RKO (cell line): ENCODE results near the gene MOB1B.
"Not testable (repeated sequence)": the region's sequence is repeated elsewhere in the genome, so short reads cannot be mapped to it uniquely, and the experiment has no call there.

ENCODE experiments used
- DNase-seq: peaks from one replicate; pipeline ENCODE4 v3.0.0-alpha.2; 2016; ENCODE audit warnings: low spot score

MOB1B gene

GRCh38 chr4:70956549-70957210 is 54.5 kb downstream of the MOB1B start:
- no peak for DNase-seq

DNA sequence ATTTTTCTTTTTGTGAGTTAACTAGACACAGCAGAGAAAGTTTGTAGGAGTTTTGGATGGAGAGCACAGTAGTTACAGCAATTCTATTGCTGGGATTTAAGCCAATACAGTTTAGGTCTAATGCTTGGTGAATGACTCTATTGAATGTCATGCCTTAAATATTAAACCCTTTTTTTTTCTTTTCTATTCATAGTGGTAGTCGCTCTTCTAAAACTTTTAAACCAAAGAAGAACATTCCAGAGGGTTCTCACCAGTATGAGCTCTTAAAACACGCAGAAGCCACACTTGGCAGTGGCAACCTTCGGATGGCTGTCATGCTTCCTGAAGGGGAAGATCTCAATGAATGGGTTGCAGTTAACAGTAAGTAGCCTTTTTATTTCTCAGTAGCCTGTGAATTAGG is 56.5 kb downstream of the MOB1B start:
- no peak for DNase-seq

- DNase-seq: no peak
Observed at GRCh38 chr4:70969076-70969475, 66.9 kb downstream of the MOB1B start.

GRCh38 chr4:70976252-70976651 is 74.1 kb downstream of the MOB1B start:
- no peak for DNase-seq

DNA sequence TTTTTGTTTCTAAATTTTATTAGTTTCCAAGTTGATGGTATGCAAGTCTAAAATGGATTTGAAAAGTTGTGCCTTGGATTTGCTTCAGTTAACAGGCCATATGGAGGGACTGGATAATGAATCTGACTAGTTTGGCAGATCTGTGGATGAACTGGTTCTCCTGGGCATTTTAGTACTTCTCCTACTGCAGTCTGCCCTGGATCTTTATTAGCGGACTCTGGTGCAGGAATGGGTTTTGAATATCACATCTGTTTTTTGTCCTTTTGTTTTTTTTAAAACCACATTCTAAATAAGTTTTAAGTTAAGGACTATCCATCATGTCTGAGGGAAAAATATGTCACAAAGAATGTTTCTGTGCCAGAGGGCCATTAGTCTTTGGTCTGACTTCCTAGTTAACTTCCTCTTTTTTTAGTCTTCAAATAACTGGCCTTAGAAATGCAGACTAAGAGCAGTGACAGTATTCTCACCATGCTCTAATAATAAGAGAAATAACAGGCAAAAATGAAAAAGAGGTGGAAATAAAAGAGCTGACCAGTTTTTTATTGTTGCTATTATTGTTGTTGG is 77.4 kb downstream of the MOB1B start:
- no peak for DNase-seq

DNA sequence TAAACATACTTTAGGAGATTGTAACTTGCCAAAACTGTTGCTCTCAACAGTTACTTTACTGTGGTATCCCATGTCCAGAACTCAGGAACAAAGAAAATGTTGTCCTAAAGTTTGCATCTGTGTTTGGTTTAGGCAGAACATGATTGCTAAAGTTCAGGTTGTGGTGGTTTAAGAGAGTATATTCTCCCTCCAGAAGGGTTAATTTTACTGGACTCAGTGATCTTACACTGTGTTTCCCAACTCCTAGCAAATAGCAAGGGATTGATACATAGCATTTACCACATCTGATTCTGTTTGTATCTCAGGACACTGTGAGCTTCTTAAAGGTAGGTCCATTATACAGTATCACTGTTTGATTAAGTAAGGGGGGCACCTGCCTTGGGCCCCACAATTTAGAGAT is 78.0 kb downstream of the MOB1B start:
- no peak for DNase-seq

DNA sequence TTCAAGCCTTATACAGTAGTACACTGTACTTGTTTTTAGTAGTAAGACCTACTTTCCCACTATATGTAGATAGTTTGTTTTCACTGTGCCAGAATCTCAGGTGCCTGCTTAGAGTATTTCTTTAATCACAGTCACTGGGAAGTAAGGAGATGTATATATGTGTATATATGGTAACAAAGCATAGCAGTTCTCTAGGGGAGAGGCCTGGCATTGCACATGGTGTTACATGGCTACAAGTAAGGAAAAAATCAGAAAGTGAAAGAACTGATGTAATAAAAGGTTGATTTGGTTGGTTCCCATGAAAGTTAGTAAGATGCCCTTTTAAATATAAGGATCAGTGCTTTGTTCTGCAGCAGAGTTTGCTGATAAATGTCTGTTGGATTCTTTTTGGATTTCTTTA is 81.9 kb downstream of the MOB1B start:
- no peak for DNase-seq

DNA sequence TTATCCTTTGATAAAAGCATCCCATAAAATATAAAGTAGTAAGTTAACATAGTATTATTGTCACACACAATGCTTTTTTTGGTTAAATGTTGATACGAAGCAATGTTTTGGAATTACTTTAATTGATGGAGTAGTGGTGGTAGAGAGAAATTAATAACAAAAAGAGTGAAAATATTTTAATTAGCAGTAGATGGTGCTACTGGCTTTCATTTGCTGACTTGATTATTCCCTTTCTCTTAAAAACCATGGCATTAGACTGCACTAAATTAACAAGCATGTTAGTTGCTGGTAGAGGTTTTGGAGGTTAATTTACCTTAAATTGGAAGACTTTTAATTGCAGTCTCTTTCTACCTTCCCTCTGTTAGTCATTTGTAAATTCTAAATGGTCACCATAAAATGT is 82.4 kb downstream of the MOB1B start:
- no peak for DNase-seq

- DNase-seq: no peak
Observed at GRCh38 chr4:70991596-70991995, 89.4 kb downstream of the MOB1B start.

DNA sequence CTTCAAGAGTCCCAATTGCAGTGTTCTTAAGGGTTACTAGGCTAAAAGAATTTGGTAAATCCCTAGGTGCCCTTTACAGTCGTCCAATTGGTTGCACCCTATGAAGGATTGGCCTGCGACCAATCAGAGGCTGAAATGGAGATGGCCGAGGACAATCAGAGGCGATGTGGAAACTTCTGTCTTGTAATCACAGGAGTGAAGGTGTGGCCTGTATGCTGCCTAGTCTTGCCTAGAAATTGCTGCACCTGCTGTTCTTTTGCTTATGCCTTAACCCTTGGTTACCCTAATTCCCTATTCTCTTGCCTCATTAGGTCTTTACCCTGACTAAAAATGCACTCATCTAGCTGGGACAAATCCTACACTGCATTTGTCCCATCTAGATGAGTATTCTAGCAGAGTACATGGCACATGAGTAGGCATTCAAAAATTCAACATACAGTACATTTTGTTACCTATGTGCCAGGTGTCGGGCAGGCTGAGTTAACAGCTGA is 90.3 kb downstream of the MOB1B start:
- DNase-seq: no peak

DNA sequence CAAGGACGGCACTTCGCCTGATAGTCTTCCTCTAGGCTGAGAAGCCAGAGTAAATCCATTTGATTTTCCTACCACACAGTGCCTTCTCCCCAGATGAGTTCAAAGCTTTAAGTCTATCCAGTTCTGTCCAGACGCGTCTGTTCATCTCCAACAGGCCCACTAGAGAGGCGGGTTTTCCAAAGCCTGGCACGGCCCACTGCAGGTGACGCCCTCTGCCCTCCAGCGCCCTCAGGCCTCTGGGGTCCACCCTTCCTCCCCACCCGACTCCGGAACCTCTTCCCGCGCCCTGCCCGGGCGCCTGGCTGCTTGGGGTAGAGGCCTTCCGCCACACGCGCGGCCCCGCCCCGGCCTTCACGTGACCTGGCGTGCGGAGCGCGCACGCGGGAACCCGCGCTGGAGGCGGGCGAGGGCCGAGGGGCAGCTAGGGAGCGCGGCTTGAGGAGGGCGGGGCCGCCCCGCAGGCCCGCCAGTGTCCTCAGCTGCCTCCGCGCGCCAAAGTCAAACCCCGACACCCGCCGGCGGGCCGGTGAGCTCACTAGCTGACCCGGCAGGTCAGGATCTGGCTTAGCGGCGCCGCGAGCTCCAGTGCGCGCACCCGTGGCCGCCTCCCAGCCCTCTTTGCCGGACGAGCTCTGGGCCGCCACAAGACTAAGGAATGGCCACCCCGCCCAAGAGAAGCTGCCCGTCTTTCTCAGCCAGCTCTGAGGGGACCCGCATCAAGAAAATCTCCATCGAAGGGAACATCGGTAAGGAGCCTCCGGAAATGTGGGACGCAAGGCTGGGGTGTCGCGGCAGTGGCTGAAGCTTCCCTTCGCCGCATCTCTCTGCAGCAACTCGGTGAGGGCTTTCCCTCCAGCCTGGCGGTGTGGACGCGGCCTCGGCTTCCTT is 91.3 kb downstream of the MOB1B start, which contains the start of gene DCK:
Gene DCK, plus strand, starts transcription at position 469 of the 888 bp plus-strand sequence. Its CDS starts 187 bp downstream, at position 656.
- peak; percentile 93 for DNase-seq

DNA sequence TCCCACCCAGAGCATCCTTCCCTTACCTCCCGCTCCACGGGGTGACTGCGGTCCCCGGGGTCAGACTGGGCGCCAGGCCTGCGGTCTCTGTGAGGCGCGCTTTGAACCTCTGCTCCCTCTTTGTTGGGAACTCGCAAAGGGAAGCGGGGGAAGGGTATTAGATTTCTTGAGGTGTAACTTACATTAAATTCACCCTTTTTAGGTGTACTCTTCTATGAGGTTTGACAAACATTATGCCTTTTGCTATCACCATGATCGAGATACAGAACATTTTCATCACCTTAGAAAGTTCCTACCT is 91.8 kb downstream of the MOB1B start:
- peak; percentile 48 for DNase-seq

DNA sequence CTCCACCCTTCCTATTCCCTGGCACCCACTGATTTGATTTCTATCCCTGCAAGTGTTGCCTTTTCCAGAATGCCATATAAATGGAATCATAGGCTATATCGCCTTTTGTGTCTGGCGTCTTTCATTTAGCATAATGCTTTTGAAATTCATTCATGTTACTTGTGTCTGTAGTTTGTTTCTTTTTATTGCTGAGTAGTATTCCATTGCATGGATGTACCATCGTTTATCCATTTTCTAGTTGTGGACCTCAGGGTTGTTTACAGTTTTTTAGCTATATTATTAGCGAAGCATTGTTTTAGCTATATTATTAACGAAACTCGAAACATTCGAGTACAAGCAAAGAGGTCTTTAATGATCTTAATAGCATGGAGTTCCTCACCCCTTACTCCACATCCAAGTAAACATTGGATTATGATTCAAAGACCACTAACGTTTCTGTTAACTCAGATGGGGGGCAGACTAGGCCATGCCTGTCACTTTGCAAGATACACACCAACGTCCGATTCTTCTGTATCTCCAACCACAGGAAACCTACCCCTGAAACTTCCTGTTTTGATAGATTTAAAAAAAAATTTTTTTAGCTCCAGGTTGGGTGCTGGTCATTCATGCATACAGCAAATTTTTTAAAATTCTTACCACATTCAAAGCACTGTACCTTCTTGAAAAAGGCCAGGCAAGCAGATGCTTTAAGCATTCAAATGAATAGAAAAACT is 92.4 kb downstream of the MOB1B start:
- peak; percentile 38 for DNase-seq

DNA sequence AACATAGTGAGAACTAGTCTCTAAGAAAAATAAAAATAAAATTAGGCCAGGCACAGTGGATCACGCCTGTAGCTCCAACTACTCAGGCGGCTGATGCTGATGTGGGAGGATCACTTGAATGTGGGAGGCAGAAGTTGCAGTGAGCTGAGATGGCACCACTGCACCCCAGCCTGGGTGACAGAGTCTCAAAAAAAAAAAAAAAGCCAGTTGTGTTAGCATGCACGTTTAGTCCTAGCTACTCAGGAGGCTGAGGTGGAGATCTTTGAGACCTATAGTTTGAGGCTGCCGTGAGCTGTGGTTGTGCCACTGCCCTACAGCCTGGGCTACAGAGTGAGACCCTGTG is 93.8 kb downstream of the MOB1B start:
- peak; percentile 9 for DNase-seq

GRCh38 chr4:70997036-70997435 is 94.9 kb downstream of the MOB1B start:
- no peak for DNase-seq

GRCh38 chr4:70997546-70997945 is 95.4 kb downstream of the MOB1B start:
- no peak for DNase-seq

- DNase-seq: not testable (repeated sequence)
Observed at GRCh38 chr4:70999639-71000038, 97.5 kb downstream of the MOB1B start.

DNA sequence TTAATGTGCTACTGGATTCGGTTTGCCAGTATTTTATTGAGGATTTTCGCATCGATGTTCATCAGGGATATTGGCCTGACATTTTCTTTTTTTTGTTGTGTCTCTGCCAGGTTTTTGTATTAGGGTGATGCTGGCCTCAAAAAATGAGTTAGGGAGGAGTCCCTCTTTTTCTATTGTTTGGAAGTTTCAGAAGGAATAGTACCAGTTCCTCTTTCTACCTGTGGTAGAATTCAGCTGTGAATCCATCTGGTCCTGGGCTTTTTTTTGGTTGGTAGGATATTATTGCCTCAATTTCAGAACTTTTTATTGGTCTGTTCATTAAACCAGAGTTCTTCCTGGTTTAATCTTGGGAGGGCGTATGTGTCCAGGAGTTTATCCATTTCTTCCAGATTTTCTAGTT is 99.2 kb downstream of the MOB1B start:
- not testable (repeated sequence) for DNase-seq

DNA sequence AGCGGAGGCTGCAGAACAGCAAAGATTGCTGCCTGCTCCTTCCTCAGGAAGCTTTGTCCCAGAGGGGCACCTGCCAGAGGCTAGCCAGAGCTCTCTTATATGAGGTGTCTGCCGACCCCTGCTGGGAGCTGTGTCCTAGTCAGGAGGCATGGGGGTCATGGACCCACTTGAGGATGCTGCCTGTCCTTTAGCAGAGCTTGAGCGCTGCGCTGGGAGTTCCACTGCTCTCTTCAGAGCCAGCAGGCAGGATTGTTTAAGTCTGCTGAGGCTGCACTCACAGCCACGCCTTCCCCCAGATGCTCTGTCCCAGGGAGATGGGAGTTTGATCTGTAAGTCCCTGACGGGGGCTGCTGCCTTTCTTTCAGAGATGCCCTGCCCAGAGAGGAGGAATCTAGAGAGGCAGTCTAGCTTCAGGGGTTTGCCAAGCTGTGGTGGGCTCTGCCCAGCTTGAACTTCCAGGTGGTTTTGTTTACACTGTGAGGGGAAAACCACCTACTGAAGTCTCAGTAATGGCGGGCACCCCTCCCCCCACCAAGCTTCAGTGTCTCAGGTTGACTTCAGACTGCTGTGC is 102.2 kb downstream of the MOB1B start:
- no peak for DNase-seq

GRCh38 chr4:71005025-71005424 is 102.9 kb downstream of the MOB1B start:
- not testable (repeated sequence) for DNase-seq

DNA sequence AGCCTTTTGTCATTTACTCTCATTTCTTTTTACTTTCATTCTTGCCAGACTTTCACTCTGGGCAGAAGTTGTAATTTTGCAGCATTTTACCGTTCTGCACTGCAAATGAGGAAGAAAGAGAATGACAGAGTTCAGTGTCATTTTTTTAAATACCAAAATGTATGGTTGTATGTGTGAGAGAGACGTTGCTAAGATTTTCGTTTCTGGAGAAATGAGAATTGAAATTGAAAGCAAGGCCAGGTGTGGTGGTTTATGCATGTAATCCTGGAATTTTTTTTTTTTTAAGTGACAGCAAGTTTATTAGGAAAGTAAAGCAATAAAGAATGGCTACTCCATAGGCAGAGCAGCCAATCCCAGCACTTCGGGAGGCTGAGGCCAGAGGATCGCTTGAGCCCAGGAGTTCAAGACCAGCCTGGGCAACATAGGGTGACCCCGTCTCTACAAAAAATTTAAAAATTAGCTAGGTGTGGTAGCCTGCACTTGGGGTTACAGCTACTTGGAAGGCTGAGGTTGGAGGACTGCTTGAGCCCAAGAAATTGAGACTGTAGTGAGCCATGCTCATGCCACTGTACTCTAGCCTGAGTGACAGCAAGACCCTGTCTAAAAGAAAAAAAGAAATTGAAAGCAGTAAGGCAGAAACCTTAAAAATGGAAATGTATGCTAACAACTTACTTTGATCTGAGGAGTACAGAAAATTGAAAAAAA is 104.2 kb downstream of the MOB1B start:
- DNase-seq: no peak

GRCh38 chr4:71008196-71008595 is 106.0 kb downstream of the MOB1B start:
- no peak for DNase-seq
